Measurements from ENCODE around the gene ZNF581. TPM values are rescaled to one million over a fixed set of nuclear protein-coding genes. Genes with fewer than 3 reads are reported as not detected.

Gene ZNF581
- total RNA-seq, 3 donors from 2014 or later: 46.2 to 54.1 (median 52.7) TPM

GRCh38 chr19:55689411-55690108, 46.1 kb downstream of the ZNF581 start:
- Mint-ChIP-seq H3K4me1 (ENCODE audit: low read depth) (no peaks in the 10 kb centered on the region), H3K9me3 (no peaks in the 10 kb centered on the region), H3K4me3 (no peak overlapping the region), H3K27me3 (ENCODE audit: low read depth) (no peaks in the 10 kb centered on the region), H3K36me3 (ENCODE audit: insufficient read depth) (peaks cover 21% of the 10 kb centered on the region)
- DNase-seq (no peak), ATAC-seq (no peak)

GRCh38 chr19:55690109-55690768, 46.8 kb downstream of the ZNF581 start:
- Mint-ChIP-seq H3K9me3 (no peaks in the 10 kb centered on the region), H3K36me3 (ENCODE audit: insufficient read depth) (peaks cover 16% of the 10 kb centered on the region), H3K27me3 (ENCODE audit: low read depth) (no peaks in the 10 kb centered on the region), H3K4me3 (no peak overlapping the region), H3K4me1 (ENCODE audit: low read depth) (no peaks in the 10 kb centered on the region)
- DNase-seq (no peak), ATAC-seq (no peak)

DNA sequence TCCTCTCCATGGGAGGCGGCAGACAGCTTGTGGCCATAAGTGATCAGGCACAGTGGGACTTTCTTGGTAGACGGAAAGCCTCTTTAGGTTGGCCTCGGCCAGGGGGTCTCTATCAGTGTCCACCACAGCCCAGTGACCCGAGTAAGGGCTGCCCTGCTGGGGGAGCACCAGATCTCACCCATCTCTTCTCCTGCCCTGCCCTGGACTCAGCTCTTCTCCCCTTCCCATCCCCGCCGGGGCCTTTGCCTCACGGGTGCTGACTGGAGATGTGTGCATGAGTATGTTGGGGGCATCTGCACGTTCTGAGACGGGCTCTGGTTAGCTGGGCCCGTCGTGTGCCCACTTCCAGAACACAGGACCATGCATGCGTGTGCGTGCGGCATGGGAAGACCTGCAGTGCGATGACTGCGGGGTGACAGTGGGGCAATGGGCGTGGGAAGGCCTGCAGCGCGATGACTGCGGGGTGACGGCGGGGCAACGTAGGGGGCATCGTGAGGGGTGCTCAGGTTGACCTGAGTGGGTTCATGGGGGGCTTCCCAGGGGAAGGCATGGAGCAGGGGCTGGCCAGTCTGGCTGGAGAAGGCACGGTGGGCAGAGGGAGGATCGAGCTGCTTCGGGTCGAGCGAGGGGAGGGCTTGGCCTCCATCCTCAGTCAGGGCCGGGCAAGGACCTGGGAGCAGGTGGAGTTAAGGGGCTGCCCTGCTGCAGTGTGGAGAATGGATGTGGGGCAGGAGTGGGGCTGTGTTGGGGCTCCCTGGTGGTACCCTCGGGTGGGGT, 47.5 kb downstream of the ZNF581 start:
- H3K36me3 Mint-ChIP-seq (ENCODE audit: insufficient read depth): peaks cover 15% of the 10 kb centered on the region
- H3K9me3 Mint-ChIP-seq: no peaks in the 10 kb centered on the region
- H3K4me3 Mint-ChIP-seq: no peak overlapping the region
- ATAC-seq (no peak), DNase-seq (no peak)
- no peaks in the 10 kb centered on the region for H3K27me3 Mint-ChIP-seq (ENCODE audit: low read depth)
- H3K4me1 Mint-ChIP-seq (ENCODE audit: low read depth): no peaks in the 10 kb centered on the region

DNA sequence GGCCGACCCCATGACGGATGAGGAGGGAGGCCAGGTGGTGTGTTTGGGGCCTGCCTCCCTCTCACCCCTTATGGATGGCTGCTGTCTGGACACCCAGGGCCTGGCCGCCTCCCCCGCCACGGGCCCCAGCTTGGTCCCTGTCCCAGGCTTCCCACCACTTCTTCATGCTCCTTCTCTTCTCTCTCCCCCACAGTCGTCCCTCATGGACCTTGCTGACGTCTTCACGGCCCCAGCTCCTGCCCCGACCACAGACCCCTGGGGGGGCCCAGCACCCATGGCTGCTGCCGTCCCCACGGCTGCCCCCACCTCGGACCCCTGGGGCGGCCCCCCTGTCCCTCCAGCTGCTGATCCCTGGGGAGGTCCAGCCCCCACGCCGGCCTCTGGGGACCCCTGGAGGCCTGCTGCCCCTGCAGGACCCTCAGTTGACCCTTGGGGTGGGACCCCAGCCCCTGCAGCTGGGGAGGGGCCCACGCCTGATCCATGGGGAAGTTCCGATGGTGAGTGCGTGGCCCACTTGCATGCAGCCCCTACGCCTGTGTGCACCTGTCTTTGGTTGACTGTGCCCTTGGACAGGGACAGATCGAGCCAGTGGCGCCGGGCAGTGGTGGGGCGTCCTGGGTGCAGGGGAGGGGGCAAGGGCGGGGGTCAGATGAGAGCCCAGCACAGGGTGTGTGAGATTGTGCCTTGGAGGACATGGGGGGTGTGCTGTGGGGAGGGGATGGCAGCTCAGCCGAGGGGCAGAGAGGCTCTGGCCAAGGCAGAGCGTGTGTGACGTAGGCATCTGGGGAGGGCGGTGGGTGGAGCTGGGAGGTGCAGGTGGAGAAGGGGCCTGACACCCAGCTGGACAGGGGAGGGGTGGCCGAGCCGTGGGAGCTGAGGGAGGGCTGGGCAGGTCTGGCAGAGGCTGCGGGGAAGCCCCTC, 48.4 kb downstream of the ZNF581 start:
- H3K36me3 Mint-ChIP-seq (ENCODE audit: insufficient read depth): peaks cover 16% of the 10 kb centered on the region
- ATAC-seq: no peak
- H3K9me3 Mint-ChIP-seq: no peaks in the 10 kb centered on the region
- DNase-seq: no peak
- H3K4me3 Mint-ChIP-seq: no peak overlapping the region
- no peaks in the 10 kb centered on the region for H3K27me3 Mint-ChIP-seq (ENCODE audit: low read depth)
- H3K4me1 Mint-ChIP-seq (ENCODE audit: low read depth): no peaks in the 10 kb centered on the region

DNA sequence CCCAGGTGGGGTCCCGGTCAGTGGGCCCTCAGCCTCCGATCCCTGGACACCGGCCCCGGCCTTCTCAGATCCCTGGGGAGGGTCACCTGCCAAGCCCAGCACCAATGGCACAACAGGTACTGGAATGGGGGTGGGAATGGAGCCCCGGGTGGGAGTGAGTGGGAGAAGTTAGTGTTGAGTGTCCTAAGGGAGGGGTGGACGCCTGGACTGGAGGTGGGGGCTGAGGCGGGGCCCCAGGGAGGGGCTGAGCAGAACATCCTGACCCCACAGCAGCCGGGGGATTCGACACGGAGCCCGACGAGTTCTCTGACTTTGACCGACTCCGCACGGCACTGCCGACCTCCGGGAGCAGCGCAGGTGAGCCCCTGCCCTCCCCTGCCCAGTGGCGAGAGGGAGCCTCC, 49.2 kb downstream of the ZNF581 start:
- Mint-ChIP-seq H3K4me1 (ENCODE audit: low read depth) (no peaks in the 10 kb centered on the region), H3K9me3 (no peaks in the 10 kb centered on the region), H3K4me3 (no peak overlapping the region), H3K36me3 (ENCODE audit: insufficient read depth) (peaks cover 21% of the 10 kb centered on the region), H3K27me3 (ENCODE audit: low read depth) (no peaks in the 10 kb centered on the region)
- no peak for ATAC-seq
- no peak for DNase-seq

DNA sequence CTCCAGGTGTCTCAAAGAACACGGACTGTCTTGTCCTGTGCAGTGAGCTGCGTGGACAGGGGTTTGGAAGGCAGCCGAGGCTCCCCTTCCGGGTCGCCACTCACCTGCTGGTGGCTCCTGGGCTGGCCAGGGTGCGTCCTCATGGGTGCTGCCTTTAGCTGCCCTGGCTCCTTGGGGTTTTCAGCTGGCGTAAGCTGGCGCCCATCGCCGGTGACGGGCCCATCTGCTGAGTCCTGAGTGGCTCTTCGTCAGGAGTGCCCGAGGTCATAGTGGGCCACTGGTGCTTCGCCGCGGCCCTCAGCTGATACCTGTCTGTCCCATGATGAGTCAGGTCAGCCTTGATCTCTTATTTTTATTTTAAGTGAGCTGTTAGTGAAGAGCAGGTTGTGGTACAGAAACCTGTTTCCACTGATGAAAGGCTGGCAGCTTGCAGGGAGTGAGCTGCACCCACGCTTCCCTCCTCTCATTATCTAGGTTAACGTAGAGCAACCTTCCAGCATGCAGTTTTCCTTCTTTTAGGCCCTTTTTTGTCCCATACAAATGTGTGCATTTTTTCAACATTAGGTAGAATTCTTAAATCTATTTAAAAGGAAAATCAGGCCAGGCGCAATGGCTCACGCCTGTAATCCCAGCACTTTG, 50.0 kb downstream of the ZNF581 start:
- Mint-ChIP-seq H3K36me3 (ENCODE audit: insufficient read depth) (peaks cover 21% of the 10 kb centered on the region), H3K9me3 (no peaks in the 10 kb centered on the region), H3K4me1 (ENCODE audit: low read depth) (no peaks in the 10 kb centered on the region), H3K27me3 (ENCODE audit: low read depth) (no peaks in the 10 kb centered on the region), H3K4me3 (no peak overlapping the region)
- DNase-seq: no peak
- no peak for ATAC-seq

DNA sequence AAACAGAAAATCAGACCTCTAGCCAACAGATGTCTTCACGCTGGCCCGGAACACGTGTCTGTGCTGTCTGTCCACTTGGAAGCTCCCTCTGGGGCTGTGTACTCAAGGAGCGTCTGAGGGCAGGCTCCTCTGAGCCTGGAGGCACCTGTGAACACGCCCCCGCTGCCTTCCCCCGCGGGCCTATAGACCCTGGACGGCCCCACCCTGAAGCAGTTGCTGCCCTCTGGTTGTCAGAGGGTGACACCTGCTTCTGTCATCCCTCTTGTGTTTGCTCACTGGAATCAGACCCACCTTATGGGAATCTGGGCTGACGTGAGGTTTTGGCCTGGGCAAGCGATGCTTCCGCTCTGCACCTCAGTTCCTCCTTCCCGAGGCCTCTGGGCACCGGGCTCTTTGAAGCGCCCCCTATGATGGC, 50.8 kb downstream of the ZNF581 start:
- Mint-ChIP-seq H3K4me1 (ENCODE audit: low read depth) (no peaks in the 10 kb centered on the region), H3K9me3 (no peaks in the 10 kb centered on the region), H3K4me3 (no peak overlapping the region), H3K27me3 (ENCODE audit: low read depth) (no peaks in the 10 kb centered on the region), H3K36me3 (ENCODE audit: insufficient read depth) (peaks cover 21% of the 10 kb centered on the region)
- DNase-seq: no peak
- ATAC-seq: no peak

GRCh38 chr19:55694656-55695491, 51.4 kb downstream of the ZNF581 start:
- Mint-ChIP-seq H3K27me3 (ENCODE audit: low read depth) (no peaks in the 10 kb centered on the region), H3K9me3 (no peaks in the 10 kb centered on the region), H3K4me1 (ENCODE audit: low read depth) (no peaks in the 10 kb centered on the region), H3K4me3 (no peak overlapping the region), H3K36me3 (ENCODE audit: insufficient read depth) (peaks cover 18% of the 10 kb centered on the region)
- ATAC-seq: no peak
- DNase-seq: no peak

Other genes with a start within 250 kb of the ZNF581 start
- gene UBE2S, start 235.9 kb upstream of the ZNF581 start, total RNA-seq: 100 to 1,000 TPM; 226 to 281 (median 237) TPM
- gene SHISA7, start 200.3 kb upstream of the ZNF581 start, total RNA-seq: not detected
- 10 to 100 TPM; 63.2 to 65.1 (median 64.5) TPM for gene ISOC2, start 182.0 kb upstream of the ZNF581 start, total RNA-seq
- gene C19orf85, start 178.9 kb upstream of the ZNF581 start, total RNA-seq: not detected
- 10 to 100 TPM; 11.0 to 12.6 (median 12.1) TPM for gene ZNF628, start 167.0 kb upstream of the ZNF581 start, total RNA-seq
- 10 to 100 TPM; 16.0 to 23.4 (median 17.6) TPM for gene NAT14, start 158.5 kb upstream of the ZNF581 start, total RNA-seq
- gene SSC5D, start 155.2 kb upstream of the ZNF581 start, total RNA-seq: under 1 TPM; 0.29 to 0.66 (median 0.38) TPM
- gene SBK2, start 106.5 kb upstream of the ZNF581 start, total RNA-seq: not detected
- not detected for gene SBK3, start 98.1 kb upstream of the ZNF581 start, total RNA-seq
- gene ZNF579, start 62.8 kb upstream of the ZNF581 start, total RNA-seq: 10 to 100 TPM; 10.1 to 12.2 (median 11.0) TPM
- 10 to 100 TPM; 31.4 to 35.5 (median 34.4) TPM for gene FIZ1, start 44.1 kb upstream of the ZNF581 start, total RNA-seq
- 10 to 100 TPM; 12.5 to 12.6 (median 12.6) TPM for gene ZNF524, start 43.4 kb upstream of the ZNF581 start, total RNA-seq
- gene ZNF865, start 38.0 kb upstream of the ZNF581 start, total RNA-seq: 10 to 100 TPM; 14.5 to 15.9 (median 15.4) TPM
- 1 to 10 TPM; 3.3 to 3.4 (median 3.4) TPM for gene ZNF784, start 19.1 kb upstream of the ZNF581 start, total RNA-seq
- gene ZNF580, start 2.6 kb upstream of the ZNF581 start, total RNA-seq: 10 to 100 TPM; 27.1 to 31.5 (median 28.5) TPM
- 1 to 10 TPM; 3.9 to 7.8 (median 4.8) TPM for gene CCDC106, start 4.6 kb downstream of the ZNF581 start, total RNA-seq
- gene U2AF2, start 11.4 kb downstream of the ZNF581 start, total RNA-seq: 100 to 1,000 TPM; 467 to 532 (median 476) TPM
- gene EPN1, start 31.6 kb downstream of the ZNF581 start, total RNA-seq: 10 to 100 TPM; 55.0 to 61.4 (median 55.2) TPM
- not detected for gene NLRP9, start 94.8 kb downstream of the ZNF581 start, total RNA-seq
- not detected for gene RFPL4A, start 115.4 kb downstream of the ZNF581 start, total RNA-seq
- gene RFPL4AL1, start 125.5 kb downstream of the ZNF581 start, total RNA-seq: not detected
- gene NLRP11, start 188.3 kb downstream of the ZNF581 start, total RNA-seq: under 1 TPM; 0.14 to 0.18 (median 0.18) TPM
- gene NLRP4, start 192.9 kb downstream of the ZNF581 start, total RNA-seq: not detected